ENCODE measurements around the gene DUSP5. TPM values are rescaled to one million over a fixed set of nuclear protein-coding genes. Genes with fewer than 3 reads are reported as not detected.

DUSP5 gene
- total and polyA plus RNA-seq, 3 donors from 2014 or later, result 42.7 to 57.5 (median 42.8) TPM

DNA sequence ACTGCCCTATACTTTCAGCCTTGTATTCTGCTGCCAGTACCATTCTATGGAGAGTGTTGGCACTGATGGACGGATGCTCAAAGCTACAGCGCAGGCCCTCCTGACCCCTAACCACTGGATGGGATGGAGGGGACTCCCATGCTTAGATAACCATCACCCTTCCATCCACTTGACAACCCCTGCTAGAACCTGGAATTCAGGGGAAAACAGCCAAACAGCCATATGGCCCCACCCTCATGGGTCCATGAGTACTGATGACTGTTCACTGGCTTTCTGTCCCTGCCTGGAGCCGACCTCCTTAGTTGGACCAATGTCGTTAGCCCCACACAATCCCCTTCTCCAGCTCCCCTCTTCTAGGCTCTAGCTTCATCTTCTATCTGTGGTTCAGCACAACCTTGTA lies 16.2 kb downstream of the DUSP5 start:
- intact Hi-C loops (cut with DNase I; ENCODE audit: low total_unique reads), result no loop called here
- no peak for DNase-seq
- Histone ChIP-seq H3K4me1 (no peaks in the 10 kb centered on the region), H3K4me3 (no peak overlapping the region), H3K27ac (no peak overlapping the region), H3K9me3 (no peaks in the 10 kb centered on the region), H3K27me3 (no peaks in the 10 kb centered on the region), H3K36me3 (ENCODE audit: low read depth, missing control alignments) (no peaks in the 10 kb centered on the region)
- TF ChIP-seq POLR2A (IDR thresholded peaks at IDR 0.05), result no peak
- TF ChIP-seq, protein P1, sequence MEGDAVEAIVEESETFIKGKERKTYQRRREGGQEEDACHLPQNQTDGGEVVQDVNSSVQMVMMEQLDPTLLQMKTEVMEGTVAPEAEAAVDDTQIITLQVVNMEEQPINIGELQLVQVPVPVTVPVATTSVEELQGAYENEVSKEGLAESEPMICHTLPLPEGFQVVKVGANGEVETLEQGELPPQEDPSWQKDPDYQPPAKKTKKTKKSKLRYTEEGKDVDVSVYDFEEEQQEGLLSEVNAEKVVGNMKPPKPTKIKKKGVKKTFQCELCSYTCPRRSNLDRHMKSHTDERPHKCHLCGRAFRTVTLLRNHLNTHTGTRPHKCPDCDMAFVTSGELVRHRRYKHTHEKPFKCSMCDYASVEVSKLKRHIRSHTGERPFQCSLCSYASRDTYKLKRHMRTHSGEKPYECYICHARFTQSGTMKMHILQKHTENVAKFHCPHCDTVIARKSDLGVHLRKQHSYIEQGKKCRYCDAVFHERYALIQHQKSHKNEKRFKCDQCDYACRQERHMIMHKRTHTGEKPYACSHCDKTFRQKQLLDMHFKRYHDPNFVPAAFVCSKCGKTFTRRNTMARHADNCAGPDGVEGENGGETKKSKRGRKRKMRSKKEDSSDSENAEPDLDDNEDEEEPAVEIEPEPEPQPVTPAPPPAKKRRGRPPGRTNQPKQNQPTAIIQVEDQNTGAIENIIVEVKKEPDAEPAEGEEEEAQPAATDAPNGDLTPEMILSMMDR (IDR thresholded peaks at IDR 0.05), result no peak
- 91 to 98% methylated on average over 4 of the region's 4 CpGs for WGBS, 2 donors

DNA sequence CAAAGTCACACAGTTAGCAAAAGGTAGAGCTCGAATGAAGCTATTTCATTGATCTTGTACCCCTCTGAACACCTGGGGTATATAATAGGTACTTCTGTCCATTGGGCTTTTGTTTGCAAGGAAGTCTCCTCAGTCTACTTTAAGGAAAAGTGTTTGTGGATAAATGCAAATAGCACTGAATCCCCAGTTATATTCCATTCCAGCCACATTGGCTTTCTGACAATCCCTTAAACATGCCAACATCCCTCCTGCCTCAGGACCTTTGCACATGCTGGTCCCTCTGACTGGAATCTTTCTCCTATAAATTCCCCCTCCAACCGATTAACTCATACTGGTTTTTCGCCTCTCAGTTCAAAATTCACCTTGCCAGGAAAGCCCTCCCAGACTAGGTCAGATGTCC lies 17.1 kb downstream of the DUSP5 start:
- Histone ChIP-seq H3K9me3 (no peaks in the 10 kb centered on the region), H3K27me3 (no peaks in the 10 kb centered on the region), H3K4me3 (no peak overlapping the region), H3K36me3 (ENCODE audit: low read depth, missing control alignments) (no peaks in the 10 kb centered on the region), H3K4me1 (no peaks in the 10 kb centered on the region), H3K27ac (no peak overlapping the region)
- no peak for DNase-seq
- intact Hi-C loops (cut with DNase I; ENCODE audit: low total_unique reads), result no loop called here
- TF ChIP-seq POLR2A (IDR thresholded peaks at IDR 0.05), result no peak
- TF ChIP-seq, protein P1 (IDR thresholded peaks at IDR 0.05), result no peak
- 95% methylated on average over 3 of the region's 3 CpGs for WGBS, 2 donors

DNA sequence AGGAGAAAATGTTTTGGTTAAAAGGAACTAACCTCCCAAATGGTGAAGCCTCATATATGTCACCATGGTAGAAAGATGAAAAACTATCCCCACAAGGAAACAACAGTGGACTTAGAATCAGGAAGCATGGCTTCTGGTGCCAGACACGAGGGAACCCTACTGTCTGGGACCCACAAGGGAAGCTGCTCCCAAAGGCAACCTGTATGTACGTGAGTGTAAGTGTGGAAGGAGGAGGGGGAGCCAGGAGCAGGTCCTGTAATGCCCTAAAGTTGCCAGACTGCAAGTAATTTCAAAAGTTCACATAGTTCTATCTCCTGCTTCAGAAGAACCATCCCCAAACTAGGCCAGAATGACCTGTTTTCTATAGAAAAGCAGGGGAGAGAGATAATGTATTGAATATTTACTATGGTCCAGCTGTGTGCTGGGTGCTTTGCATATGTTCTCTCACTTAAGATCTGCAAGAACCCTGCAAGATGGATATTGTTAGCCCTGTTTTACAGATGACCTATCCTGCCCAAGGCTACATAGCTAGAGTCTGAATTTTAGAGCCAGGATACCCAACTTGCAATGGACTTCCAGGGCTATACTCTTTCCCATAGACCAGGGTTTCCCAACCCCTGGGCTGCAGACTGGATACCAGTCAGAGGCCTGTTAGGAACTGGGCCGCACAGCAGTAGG lies 19.2 kb downstream of the DUSP5 start:
- no peak for DNase-seq
- H3K4me1 ChIP-seq, result no peaks in the 10 kb centered on the region
- TF ChIP-seq, protein P1 (IDR thresholded peaks at IDR 0.05), result no peak
- no peak for TF ChIP-seq POLR2A (IDR thresholded peaks at IDR 0.05)
- 83 to 93% methylated on average over 3 of the region's 3 CpGs for WGBS, 2 donors
- no peak overlapping the region for H3K27ac ChIP-seq
- no peaks in the 10 kb centered on the region for H3K36me3 ChIP-seq (ENCODE audit: low read depth, missing control alignments)
- intact Hi-C loops (cut with DNase I; ENCODE audit: low total_unique reads), result no loop called here
- no peaks in the 10 kb centered on the region for H3K9me3 ChIP-seq
- H3K4me3 ChIP-seq, result no peak overlapping the region
- H3K27me3 ChIP-seq, result no peaks in the 10 kb centered on the region

DNA sequence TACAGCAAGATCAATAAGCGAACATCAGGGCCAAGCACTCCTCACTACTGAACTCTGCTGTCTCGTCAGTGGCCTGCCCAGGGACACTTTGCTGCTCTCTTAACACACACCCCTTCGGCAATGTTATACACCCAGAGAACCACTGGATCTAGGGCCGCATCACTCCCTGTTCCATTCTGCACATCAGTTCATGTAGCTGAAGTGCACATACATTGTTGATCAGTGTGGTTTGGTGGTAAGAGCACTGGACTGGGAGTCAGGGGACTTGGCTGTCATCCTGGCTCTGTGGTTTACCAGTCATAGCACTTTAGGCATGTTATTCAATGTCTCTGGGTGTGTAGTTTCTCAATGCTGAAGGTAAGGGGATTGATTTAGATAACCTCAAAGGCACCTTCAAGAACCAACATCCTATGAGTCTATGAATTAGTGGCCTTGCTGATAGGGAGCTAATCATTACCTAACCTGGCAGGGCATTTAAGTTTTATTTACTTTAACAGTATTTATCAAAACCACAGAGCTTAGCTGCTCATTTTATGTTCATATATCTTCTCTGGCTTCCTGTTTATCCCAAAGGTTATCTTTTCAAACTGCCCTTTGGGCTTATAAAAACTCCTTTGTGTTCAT lies 24.8 kb downstream of the DUSP5 start:
- DNase-seq, result no peak

More for the DNA sequence above, 24.8 kb downstream of the DUSP5 start:
- TF ChIP-seq, protein P1 (IDR thresholded peaks at IDR 0.05), result no peak
- no peak for TF ChIP-seq POLR2A (IDR thresholded peaks at IDR 0.05)
- Histone ChIP-seq H3K4me1 (no peaks in the 10 kb centered on the region), H3K4me3 (no peak overlapping the region), H3K9me3 (no peaks in the 10 kb centered on the region), H3K27me3 (no peaks in the 10 kb centered on the region), H3K36me3 (ENCODE audit: low read depth, missing control alignments) (no peaks in the 10 kb centered on the region), H3K27ac (no peak overlapping the region)
- WGBS, 2 donors, result 87 to 96% methylated on average over 4 of the region's 4 CpGs
- intact Hi-C loops (cut with DNase I; ENCODE audit: low total_unique reads), result no loop called here
